OCI-LY1 (cell line): ENCODE results near the gene PCNX1.

ENCODE experiments used
- H2AFZ ChIP-seq: fragments of 200-600 bp; sonication (generic), shearing (Covaris generic); 2 replicates; pipeline ENCODE4 v1.6.0; 2014; ENCODE audit warnings: antibody characterized with exemption, mild to moderate bottlenecking, low read length
- H3F3A ChIP-seq: fragments of 200-600 bp; sonication (generic), shearing (Covaris generic); 2 replicates; pipeline ENCODE4 v1.6.0; 2014; ENCODE audit warnings: mild to moderate bottlenecking, antibody characterized with exemption, low read length, moderate library complexity; ENCODE audit not compliant: insufficient read depth
- H3K27ac ChIP-seq: fragments of 200-600 bp; sonication (generic); 2 replicates; pipeline ENCODE4 v1.5.1; 2014; ENCODE audit warnings: low read length, mixed run types, mild to moderate bottlenecking, low read depth; ENCODE audit not compliant: poor library complexity, severe bottlenecking
- H3K27me3 ChIP-seq: fragments of 200-600 bp; sonication (generic); 2 replicates; pipeline ENCODE4 v1.6.0; 2014; ENCODE audit warnings: antibody characterized with exemption, mild to moderate bottlenecking, low read length, moderate library complexity; ENCODE audit not compliant: insufficient read depth
- H3K36me3 ChIP-seq: fragments of 200-600 bp; sonication (generic); 2 replicates; pipeline ENCODE4 v1.6.1; 2014; ENCODE audit warnings: mild to moderate bottlenecking, antibody characterized with exemption, low read length, moderate library complexity, mixed read lengths; ENCODE audit not compliant: insufficient read depth
- H3K4me1 ChIP-seq: fragments of 200-600 bp; sonication (generic); 2 replicates; pipeline ENCODE4 v1.5.1; 2014; ENCODE audit warnings: mild to moderate bottlenecking, low read length, moderate library complexity; ENCODE audit not compliant: insufficient read depth, severe bottlenecking
- H3K4me2 ChIP-seq: fragments of 200-600 bp; sonication (generic), shearing (Covaris generic); 2 replicates; pipeline ENCODE4 v1.6.1; 2014; ENCODE audit warnings: low read length
- H3K4me3 ChIP-seq: fragments of 200-600 bp; sonication (generic); 2 replicates; pipeline ENCODE4 v1.5.1; 2014; ENCODE audit warnings: low read length, low read depth, mild to moderate bottlenecking, mixed read lengths; ENCODE audit not compliant: poor library complexity, severe bottlenecking
- H3K79me2 ChIP-seq: fragments of 200-600 bp; shearing (Covaris generic); 2 replicates; pipeline ENCODE4 v1.6.1; 2016; ENCODE audit warnings: mixed run types, low read length, mixed read lengths; ENCODE audit not compliant: insufficient read depth
- H3K9ac ChIP-seq: fragments of 200-600 bp; sonication (generic), shearing (Covaris generic); 2 replicates; pipeline ENCODE4 v1.6.1; 2014; ENCODE audit warnings: mild to moderate bottlenecking, low read length, mixed read lengths
- H3K9me2 ChIP-seq: fragments of 200-600 bp; sonication (generic), shearing (Covaris generic); 2 replicates; pipeline ENCODE4 v1.6.1; 2014; ENCODE audit warnings: low read depth, mild to moderate bottlenecking, low read length, mixed read lengths
- H3K9me3 ChIP-seq: fragments of 200-600 bp; shearing (Covaris generic); 2 replicates; pipeline ENCODE4 v1.6.1; 2014; ENCODE audit warnings: low read length, mixed read lengths
- H4K20me1 ChIP-seq: fragments of 200-600 bp; sonication (generic), shearing (Covaris generic); 2 replicates; pipeline ENCODE4 v1.6.0; 2016; ENCODE audit warnings: mild to moderate bottlenecking, low read length; ENCODE audit not compliant: insufficient read depth
- CTCF ChIP-seq: fragments of 200-600 bp; sonication (generic), shearing (Covaris generic); IDR thresholded peaks from 2 replicates; pipeline ENCODE4 v1.5.1; 2017; ENCODE audit warnings: mild to moderate bottlenecking, antibody characterized with exemption, low read length, moderate library complexity, mixed read lengths
- EZH2 ChIP-seq: fragments of 200-600 bp; sonication (generic), shearing (Covaris generic); IDR thresholded peaks from 2 replicates; pipeline ENCODE4 v1.8.0; 2017; ENCODE audit warnings: borderline replicate concordance, mixed run types, mild to moderate bottlenecking, antibody characterized with exemption, low read length, moderate library complexity, mixed read lengths

PCNX1 gene

DNA sequence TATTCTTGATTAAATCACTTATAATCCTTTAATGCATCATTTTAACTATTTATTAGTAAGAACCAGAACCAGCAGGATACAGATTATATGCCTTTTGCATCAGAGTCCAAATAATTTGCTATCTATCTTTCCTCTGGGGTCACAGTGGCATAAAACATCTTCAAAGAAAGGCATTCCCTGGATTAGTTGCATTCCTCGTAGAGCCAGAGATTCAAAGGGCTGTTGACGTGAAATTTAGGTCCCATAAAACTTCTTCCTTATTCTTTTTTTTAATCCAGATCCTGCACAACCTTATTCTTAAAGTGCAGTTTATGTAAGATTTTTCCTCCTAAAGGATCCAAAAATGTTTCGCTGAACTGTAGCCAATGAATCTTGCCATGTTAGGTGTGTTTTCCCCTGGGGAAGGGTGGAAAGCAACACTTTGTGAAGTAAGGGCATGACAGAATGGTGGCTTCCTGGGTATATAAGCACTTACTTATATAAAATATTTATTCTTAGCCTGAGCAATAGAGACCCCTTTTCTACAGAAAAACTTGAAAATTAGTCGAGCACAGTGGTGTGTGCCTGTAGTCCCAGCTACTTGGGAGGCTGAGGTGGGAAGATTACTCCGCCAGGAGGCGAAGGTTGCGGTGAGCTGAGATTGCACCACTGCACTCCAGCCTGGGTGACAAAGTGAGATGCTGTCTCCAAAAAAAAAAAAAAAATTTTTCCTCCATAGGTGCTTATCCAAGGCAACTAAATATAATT is 208.7 kb downstream of the PCNX1 start:
- Histone ChIP-seq H3K9me3 (no peaks in the 10 kb centered on the region), H3K9me2 (no peaks in the 10 kb centered on the region), H3K9ac (peak overlapping the region; percentile 39; the same call in 1 of the 2 replicates), H3K27ac (peak overlapping the region; percentile 89), H3K36me3 (no peaks in the 10 kb centered on the region), H3K4me1 (peaks cover 56% of the 10 kb centered on the region), H3K79me2 (no peaks in the 10 kb centered on the region), H3K4me3 (peak overlapping the region; percentile 19), H3F3A (no peaks in the 10 kb centered on the region), H3K27me3 (no peaks in the 10 kb centered on the region), H2AFZ (no peak overlapping the region), H4K20me1 (no peaks in the 10 kb centered on the region), H3K4me2 (peak overlapping the region; percentile 66)
- peak; percentile 27; the same call in 1 of the 2 replicates for TF ChIP-seq CTCF
- no peak for TF ChIP-seq EZH2

- H3K4me2 ChIP-seq = peak overlapping the region; percentile 66
- H3K9ac ChIP-seq = peak overlapping the region; percentile 39
- TF ChIP-seq CTCF = no peak
- no peak for TF ChIP-seq EZH2
- no peaks in the 10 kb centered on the region for H3F3A ChIP-seq
- no peaks in the 10 kb centered on the region for H3K27me3 ChIP-seq
- H3K4me1 ChIP-seq = peaks cover 56% of the 10 kb centered on the region
- no peak overlapping the region for H2AFZ ChIP-seq
- no peaks in the 10 kb centered on the region for H4K20me1 ChIP-seq
- no peaks in the 10 kb centered on the region for H3K79me2 ChIP-seq
- H3K36me3 ChIP-seq = no peaks in the 10 kb centered on the region
- H3K27ac ChIP-seq = peak overlapping the region; percentile 89
- H3K4me3 ChIP-seq = peak overlapping the region; percentile 26
- no peaks in the 10 kb centered on the region for H3K9me3 ChIP-seq
- no peaks in the 10 kb centered on the region for H3K9me2 ChIP-seq
Observed at GRCh38 chr14:71116568-71117122, 209.4 kb downstream of the PCNX1 start.

DNA sequence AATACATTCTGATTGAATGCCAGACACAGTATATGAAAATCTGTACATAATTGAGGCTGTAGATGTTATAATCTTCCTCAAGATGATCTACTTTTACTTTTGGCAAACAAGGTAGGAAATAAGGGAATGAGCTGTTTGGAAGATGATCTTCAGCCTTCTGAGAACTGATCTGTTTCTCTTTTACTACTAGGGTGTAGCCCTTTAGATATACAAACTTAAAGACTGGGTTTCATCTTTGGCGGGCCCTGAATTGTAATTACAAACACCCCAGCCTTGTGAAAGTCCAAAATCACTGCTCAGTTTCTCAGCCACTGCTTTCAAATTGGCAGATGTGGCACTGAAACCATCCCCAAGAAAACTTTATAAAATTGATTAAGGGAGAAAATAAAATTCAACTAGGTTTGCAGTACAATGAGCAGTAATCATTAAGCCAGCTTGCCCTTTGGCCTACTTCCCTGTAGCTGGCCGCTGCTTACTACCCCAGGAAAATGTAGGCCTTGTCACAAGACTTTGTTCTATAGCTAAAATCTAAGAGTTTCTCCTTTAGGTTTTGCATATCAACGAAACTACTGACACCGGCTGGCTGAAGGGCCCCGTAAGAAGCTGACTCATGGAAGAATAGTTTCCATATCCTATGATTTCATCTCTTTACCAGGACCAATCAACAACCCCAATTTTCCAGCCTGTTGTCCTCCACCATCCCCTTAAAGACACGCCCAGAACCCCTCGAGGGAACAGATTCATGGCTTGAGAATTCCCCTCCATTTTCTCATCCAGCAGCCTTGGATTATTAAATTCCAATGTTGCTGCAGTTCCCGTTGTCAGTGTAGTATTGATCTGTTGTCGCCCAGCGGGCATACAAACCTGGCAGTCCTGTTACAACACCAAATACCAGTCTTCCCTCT is 210.8 kb downstream of the PCNX1 start:
- peaks cover 57% of the 10 kb centered on the region for H3K4me1 ChIP-seq
- H3K4me3 ChIP-seq = no peak overlapping the region
- no peaks in the 10 kb centered on the region for H4K20me1 ChIP-seq
- no peak for TF ChIP-seq CTCF
- TF ChIP-seq EZH2 = no peak
- no peak overlapping the region for H2AFZ ChIP-seq
- no peaks in the 10 kb centered on the region for H3K36me3 ChIP-seq
- peak overlapping the region; percentile 22 for H3K9ac ChIP-seq
- peak overlapping the region; percentile 89 for H3K27ac ChIP-seq
- no peaks in the 10 kb centered on the region for H3F3A ChIP-seq
- no peaks in the 10 kb centered on the region for H3K79me2 ChIP-seq
- H3K4me2 ChIP-seq = peak overlapping the region; percentile 1; the same call in 1 of the 2 replicates
- H3K9me3 ChIP-seq = no peaks in the 10 kb centered on the region
- no peaks in the 10 kb centered on the region for H3K9me2 ChIP-seq
- no peaks in the 10 kb centered on the region for H3K27me3 ChIP-seq
